Mesenteric fat pad (tissue), 1 donor: Measurements from ENCODE around the gene FES. TPM values are rescaled to one million over a fixed set of nuclear protein-coding genes. Genes with fewer than 3 reads are reported as not detected.
"Not testable (repeated sequence)": the region's sequence is repeated elsewhere in the genome, so short reads cannot be mapped to it uniquely, and the experiment has no call there.

Experiments
- DNase-seq: peaks from one replicate; pipeline ENCODE4 v3.0.0-alpha.2; 2020; ENCODE audit warnings: low spot score
- total RNA-seq: library from RNA; stranded (reverse); fragmentation: NEBNext Ultra II Directional; extraction: Animal tissue kit (Norgen Biotek cat#: 25700); gene quantifications from one replicate; pipeline ENCODE4 v1.2.1, GENCODE V29; 2021
- donor health status: DM: yes; HTN: yes; CAD: no.

FES gene
- total RNA-seq, 1 donor from 2014 or later: 68.4 TPM

DNA sequence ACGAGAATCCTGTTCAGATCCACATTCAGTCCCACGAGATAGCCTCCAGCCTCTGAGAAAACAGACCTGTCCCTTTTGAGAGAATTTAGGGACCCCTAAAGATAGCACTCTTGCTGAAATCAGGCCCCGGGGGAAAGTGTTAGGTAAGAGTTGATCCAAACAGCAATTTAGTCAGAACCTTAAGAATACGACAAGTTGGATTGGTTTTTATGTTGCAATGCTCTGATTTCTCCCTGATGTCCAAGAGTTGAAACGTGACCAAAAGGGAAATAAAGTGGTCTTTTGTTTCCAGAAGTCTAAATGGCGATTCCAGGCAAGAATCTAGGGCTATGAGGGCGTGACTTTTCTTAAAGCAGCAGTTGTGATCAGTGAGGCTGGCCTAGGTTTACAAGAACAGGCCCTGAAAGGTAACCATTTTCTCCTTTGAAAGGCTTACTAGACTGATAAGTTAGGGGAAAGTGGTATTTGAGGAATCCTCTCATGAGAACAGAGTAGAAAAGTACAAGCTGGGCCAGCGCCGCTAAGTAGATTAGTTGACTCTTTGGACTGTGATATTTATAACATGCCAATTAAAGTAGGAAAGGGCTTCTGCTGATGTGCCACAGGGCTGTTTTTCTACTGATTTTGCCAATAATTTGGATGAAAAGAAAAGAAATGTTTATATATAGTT lies 23.7 kb downstream of the FES start:
- DNase-seq: no peak

- not testable (repeated sequence) for DNase-seq
These were observed 25.1 kb downstream of the FES start for GRCh38 chr15:90909449-90909848.

DNA sequence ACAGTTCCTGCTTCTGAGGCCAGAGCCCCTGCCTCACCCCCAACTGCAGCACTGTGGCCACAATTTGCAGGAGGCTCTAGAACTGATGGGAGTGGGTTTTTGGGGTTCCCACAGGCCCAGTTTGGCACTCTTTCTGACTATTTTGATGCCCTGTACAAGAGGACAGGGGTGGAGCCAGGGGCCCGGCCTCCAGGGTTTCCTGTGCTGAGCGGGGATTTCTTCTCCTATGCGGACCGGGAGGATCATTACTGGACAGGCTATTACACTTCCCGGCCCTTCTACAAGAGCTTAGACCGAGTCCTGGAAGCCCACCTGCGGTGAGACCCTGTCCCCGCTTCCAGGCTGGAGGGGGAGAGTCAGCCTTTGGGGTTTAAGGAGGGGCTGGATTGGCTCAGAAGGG lies 25.7 kb downstream of the FES start:
- no peak for DNase-seq

- DNase-seq: no peak
These were observed 26.4 kb downstream of the FES start for GRCh38 chr15:90910441-90911301.

GRCh38 chr15:90911302-90911623 lies 27.0 kb downstream of the FES start:
- DNase-seq: no peak

DNA sequence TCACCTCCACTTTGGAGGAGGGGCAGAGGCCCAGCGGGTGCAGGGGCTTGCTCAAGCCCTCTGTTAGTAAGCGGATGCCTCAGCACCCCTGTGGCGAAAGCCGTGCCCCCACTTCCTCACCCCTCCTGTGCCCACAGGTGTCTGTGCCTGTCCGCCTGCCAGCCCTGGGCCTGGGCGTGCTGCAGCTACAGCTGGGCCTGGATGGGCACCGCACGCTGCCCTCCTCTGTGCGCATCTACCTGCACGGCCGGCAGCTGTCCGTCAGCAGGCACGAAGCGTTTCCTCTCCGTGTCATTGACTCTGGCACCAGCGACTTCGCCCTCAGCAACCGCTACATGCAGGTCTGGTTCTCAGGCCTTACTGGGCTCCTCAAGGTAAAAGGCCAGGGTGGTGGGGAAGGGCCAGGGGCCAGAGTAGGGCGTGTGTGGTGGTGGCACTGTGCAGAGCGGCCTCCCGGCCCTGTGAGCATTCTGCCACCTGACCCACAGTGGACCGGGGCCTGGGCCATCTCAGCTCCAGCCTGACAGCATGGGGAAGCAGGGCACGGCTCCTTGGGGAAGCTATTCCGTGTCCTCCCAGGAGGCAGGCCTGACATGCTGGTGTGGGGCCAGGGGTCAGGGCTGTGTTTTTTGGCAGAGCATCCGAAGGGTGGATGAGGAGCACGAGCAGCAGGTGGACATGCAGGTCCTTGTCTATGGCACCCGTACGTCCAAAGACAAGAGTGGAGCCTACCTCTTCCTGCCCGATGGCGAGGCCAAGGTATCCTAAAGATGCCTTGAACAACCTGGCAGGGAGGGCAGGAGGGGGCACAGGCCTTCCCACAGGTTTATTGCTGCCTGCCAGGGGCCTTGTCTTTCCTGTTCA lies 27.8 kb downstream of the FES start:
- DNase-seq: no peak

- DNase-seq: no peak
These were observed 28.4 kb downstream of the FES start for GRCh38 chr15:90912770-90913075.

DNA sequence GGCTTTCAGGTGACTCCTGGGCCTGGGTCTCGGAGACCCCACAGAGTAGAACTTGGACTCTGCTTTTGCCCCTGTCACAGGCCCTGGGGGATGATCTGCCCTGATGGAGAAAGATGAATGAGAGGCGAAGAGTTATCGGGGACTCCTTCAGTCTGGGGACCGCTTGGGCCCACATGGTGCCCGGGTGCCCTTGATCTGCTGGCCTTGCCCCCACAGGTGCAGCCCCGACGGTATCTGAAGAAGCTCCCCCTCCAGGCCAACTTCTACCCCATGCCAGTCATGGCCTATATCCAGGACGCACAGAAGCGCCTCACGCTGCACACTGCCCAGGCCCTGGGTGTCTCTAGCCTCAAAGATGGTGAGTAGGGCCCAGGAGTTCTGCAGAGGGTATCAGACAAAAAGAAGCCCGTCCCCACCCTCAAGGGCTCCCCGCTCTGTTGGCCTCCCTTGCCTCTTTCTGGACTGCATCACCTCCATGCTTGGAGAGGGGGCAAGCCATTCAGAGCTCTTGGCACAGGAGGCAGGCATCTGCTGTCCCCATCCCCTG lies 29.2 kb downstream of the FES start:
- no peak for DNase-seq

DNA sequence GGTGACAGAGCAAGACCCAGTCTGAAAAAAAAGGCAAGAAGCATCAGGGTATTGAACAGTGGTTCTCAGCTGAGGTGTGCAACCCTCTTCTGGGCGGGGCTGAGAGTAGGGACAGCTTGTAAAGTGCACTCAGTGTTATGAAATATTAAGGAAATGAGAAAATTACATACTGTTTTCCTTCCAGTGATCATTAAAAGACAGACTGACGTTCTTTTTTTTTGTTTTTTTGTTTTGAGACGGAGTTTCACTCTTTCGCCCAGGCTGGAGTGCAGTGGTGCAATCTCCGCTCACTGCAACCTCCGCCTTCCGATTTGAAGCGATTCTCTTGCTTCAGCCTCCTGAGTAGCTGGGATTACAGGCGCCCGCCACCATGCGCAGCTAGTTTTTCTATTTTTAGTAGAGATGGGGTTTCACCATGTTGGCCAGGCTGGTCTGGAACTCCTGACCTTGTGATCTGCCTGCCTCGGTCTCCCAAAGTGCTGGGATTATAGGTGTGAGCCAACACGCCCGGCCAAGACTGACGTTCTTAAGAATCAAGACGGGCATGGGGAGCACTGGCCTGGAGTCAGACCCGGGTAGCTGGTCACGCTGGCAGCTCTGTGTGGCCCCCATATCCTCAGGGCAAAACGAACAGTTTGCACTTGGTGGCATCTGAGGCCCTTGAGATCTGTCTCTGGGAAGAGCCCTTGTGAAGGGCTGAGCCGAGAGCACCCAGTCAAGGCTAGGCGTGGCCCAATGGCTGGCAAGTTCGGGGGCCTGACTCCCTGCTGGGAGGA lies 30.2 kb downstream of the FES start:
- DNase-seq: no peak

GRCh38 chr15:90915216-90915807 lies 31.0 kb downstream of the FES start:
- DNase-seq: no peak

DNA sequence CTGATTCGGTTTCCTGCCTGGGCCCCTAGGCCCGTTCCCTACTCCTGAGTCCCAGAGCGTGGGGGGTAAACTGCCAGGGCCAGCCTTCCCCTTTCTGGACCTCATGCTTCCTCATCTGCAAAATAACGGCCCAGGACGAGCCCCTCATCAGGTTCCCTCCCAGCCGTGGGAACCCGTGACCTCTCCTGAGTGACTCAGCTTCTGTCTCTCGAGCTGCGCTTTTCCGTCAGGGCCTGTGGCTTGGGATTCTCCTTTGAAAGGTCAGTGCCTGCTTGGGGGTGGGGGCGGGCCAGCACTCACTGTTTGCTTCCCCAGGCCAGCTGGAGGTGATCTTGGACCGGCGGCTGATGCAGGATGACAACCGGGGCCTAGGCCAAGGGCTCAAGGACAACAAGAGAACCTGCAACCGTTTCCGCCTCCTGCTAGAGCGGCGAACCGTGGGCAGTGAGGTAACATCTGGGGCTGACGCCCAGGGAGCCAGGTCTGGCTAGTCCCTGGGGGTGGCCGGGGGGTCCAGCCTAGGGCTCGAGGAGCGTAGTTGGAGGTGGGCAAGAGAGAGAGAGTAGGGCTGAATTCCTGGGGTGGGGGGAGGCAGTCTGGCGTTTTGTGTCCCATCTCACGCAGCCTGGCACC lies 31.6 kb downstream of the FES start:
- no peak for DNase-seq

DNA sequence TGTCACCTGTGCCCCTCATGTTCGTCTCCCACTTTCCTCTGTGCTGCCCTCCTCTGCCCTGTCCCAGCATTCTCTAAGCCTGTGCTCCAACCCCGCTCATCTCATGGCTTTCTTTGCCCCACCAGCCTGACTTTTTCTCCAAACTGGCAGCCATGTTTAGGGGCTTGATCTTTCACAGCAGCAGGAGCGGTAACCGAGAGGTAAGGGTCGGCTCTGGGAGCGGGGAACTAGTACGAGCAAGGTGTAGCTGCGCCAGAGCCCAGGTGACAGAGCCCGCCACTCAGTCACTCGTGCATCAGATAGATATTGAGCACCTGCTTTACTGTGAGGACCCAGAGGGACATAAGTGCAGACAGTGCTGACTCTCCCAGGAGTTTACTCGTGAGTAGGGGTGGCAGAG lies 32.2 kb downstream of the FES start:
- DNase-seq: no peak

DNA sequence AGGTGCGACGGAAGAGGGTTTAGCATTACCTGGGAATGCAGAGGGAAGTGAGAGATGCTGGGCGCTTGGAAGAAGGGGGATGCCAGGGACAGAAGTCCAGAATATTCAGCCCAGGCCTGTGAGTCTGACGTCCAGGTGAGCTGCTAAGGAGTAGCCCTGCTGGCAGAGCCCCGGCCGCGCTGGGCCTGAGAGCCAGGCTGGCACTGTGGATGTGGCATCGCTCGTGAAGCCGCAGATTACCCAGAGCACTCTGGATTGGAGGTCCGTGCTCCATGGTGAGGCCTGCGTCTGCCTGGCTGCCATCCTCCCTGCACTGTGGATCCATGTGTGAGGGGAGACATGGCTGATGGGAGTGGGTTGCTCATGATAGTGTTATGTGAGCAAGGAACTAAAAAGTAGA lies 33.3 kb downstream of the FES start:
- DNase-seq: no peak

GRCh38 chr15:90918034-90918788 lies 33.9 kb downstream of the FES start:
- no peak for DNase-seq

DNA sequence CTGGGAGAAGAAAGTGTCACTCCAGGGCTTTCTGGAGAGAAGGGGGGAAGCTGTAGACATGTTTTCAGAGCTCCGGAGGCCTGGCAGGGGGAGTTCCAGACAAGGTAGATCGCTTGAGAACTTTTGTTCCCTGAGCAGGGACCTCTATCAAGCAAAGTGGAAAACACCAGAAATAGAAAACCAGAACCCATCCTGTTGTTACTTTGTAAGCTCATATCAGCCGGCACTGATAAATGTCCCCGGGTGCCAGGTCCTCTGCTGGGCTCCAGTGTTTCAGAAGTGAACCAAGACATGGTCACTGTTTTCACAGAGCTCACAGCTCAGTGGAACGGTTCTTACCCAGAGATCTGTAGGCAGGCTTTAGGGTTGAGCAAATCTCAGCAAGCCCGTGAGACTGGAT lies 34.5 kb downstream of the FES start:
- DNase-seq: no peak

DNA sequence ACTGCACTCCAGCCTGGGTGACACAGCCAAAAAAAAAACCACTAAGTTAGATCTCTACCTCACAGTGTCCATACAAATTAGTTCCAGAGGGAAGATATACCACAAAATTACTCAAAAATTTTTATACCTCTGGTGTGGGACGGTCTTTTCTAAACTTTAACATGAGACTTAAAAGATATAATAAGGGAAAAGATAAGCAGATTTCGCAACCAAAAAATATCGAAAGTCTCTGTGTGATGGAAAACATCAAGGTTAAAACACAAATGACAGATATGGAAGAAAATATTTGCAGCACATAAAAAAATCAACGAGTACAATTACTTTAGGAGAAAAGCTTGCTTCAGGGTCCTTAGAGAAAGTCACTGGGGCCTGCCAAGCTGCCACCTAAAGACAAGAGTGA lies 37.6 kb downstream of the FES start:
- DNase-seq: no peak

DNA sequence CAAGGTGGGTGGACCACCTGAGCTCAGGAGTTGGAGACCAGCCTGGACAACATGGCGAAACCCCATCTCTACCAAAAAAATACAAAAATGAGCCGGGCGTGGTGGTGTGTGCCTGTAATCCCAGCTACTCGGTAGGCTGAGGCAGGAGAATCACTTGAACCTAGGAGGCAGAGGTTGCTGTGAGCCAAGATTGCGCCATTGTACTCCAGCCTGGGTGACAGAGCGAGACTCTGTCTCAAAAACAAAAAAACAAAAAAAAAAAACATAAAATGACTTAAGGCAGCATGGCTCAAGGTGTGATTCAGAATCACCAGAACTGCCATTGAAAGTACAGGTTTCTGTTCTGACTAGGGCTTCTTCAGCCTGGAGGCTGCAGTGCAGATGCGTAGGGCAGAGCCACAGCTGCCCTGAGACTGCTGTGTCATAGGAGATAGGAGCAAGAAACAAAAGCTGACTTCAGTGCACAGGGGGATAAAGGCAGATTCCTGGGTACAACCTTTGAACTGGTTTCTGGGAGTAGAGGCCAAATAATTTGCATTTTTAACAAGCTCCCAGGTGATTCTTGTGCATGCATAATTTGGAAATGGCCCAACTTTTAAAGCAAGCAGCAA lies 38.5 kb downstream of the FES start:
- DNase-seq: not testable (repeated sequence)

DNA sequence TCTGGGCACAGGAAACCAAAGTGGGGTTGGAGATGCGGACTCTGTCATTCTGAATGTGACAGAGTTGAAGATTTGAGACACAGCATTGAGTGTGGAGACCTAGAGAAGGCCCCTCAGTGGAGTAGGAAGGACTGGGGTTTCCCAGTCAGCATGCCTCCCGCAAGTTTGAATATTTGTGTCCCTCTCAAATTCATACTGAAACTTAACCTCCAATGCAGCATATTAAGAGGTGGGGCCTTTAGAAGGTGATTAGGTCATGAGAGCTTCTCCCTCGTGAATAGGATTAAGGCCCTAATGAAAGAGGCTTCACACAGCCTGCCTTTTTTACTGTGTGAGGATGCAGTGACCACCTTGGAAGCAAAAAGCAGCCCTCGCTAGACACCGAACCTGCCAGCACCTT lies 40.1 kb downstream of the FES start:
- no peak for DNase-seq

GRCh38 chr15:90926766-90927165 lies 42.5 kb downstream of the FES start:
- not testable (repeated sequence) for DNase-seq
